ENCODE measurements around the gene RNF186. TPM values are rescaled to one million over a fixed set of nuclear protein-coding genes. Genes with fewer than 3 reads are reported as not detected.

Gene RNF186
- polyA plus RNA-seq, 1 experiment, result not detected

DNA sequence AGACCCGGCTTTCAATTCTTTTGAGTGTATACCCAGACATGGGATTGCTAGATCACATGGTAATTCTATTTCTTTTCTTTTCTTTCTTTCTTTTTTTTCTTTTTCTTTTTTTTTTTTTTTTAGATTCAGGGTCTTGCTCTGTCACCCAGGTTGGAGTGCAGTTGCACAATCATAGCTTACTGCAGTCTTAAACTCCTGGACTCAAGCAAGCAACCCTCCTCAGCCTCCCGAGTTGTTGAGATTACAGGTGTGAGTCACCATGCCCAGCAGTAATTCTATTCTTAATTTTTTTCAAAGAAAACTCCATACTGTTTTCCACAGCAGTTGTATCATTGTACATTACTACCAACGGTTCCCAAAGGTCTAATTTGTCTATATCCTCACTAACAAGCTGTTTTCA is 13.5 kb upstream of the RNF186 start:
- TF ChIP-seq, protein P1, sequence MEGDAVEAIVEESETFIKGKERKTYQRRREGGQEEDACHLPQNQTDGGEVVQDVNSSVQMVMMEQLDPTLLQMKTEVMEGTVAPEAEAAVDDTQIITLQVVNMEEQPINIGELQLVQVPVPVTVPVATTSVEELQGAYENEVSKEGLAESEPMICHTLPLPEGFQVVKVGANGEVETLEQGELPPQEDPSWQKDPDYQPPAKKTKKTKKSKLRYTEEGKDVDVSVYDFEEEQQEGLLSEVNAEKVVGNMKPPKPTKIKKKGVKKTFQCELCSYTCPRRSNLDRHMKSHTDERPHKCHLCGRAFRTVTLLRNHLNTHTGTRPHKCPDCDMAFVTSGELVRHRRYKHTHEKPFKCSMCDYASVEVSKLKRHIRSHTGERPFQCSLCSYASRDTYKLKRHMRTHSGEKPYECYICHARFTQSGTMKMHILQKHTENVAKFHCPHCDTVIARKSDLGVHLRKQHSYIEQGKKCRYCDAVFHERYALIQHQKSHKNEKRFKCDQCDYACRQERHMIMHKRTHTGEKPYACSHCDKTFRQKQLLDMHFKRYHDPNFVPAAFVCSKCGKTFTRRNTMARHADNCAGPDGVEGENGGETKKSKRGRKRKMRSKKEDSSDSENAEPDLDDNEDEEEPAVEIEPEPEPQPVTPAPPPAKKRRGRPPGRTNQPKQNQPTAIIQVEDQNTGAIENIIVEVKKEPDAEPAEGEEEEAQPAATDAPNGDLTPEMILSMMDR (IDR thresholded peaks at IDR 0.05; ENCODE audit: insufficient read depth, low read depth, low read length), result no peak
- no peaks in the 10 kb centered on the region for H3K36me3 ChIP-seq (ENCODE audit: control insufficient read depth, insufficient read depth, low read length)
- POLR2A ChIA-PET, result no interaction called here
- no peak for DNase-seq (ENCODE audit: low read depth)
- CTCF ChIA-PET, result interaction anchor here (0.6 kb wide), 1 partner anchor 392 kb away, joined by 3 read pairs; no protein-coding TSS in a partner anchor
- H3K27me3 ChIP-seq (ENCODE audit: control insufficient read depth, insufficient read depth, low read length), result 0 out of 2 replicates have a peak, but pooled peaks cover 3% of the 10 kb centered on the region
- H3K4me3 ChIP-seq (ENCODE audit: low read depth, low read length), result no peak overlapping the region

DNA sequence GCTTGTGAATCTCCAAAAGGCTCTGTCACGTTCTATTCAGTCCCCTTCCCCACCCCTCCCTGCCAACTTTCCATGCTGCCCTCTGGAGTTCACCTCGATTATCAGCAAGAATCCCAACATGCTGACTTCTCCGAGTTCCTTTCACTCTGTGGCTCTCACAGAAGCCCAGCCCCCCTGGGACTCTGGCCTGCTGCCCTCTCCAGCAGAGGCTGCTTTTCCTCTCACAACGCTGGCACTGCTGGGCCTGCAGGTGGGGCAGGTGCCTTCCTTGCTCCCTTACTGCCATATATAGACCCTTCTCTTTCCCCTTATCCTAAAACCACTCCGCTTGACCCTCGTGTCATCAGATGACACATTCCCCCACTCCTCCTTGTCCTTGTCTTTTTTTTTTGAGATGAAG is 10.2 kb upstream of the RNF186 start:
- Histone ChIP-seq H3K4me3 (ENCODE audit: low read depth, low read length) (no peak overlapping the region), H3K27me3 (ENCODE audit: control insufficient read depth, insufficient read depth, low read length) (0 out of 2 replicates have a peak, but pooled peaks cover 3% of the 10 kb centered on the region), H3K36me3 (ENCODE audit: control insufficient read depth, insufficient read depth, low read length) (no peaks in the 10 kb centered on the region)
- ChIA-PET CTCF (no interaction called here), POLR2A (no interaction called here)
- DNase-seq (ENCODE audit: low read depth), result no peak
- TF ChIP-seq, protein P1 (IDR thresholded peaks at IDR 0.05; ENCODE audit: insufficient read depth, low read depth, low read length), result no peak

DNA sequence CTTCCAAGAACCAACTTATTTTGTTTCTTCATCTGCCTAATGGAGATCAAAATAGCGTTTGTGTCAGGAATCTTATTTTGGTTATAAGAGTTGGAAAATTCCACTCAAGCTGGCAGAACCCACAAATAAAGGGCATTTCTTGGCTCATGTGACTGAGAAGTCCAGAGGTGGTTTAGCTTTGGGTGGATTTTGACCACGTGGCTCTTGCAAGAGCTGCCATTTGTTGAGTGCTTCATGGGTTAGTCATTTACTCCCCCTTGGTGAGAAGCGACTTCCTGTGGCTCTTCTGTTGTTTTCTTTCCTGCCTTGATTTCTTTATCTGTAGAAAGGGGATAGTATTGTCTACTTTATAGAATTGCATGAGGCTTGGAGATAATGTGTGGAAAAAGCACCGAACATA is 9.5 kb upstream of the RNF186 start:
- Histone ChIP-seq H3K4me3 (ENCODE audit: low read depth, low read length) (no peak overlapping the region), H3K36me3 (ENCODE audit: control insufficient read depth, insufficient read depth, low read length) (no peaks in the 10 kb centered on the region), H3K27me3 (ENCODE audit: control insufficient read depth, insufficient read depth, low read length) (0 out of 2 replicates have a peak, but pooled peaks cover 3% of the 10 kb centered on the region)
- ChIA-PET POLR2A (no interaction called here), CTCF (interaction anchor here (1.3 to 1.4 kb wide), 2 partner anchors 10 to 22 kb away, joined by 3 read pairs; partner anchors contain the start of gene RNF186)
- DNase-seq (ENCODE audit: low read depth), result no peak
- TF ChIP-seq, protein P1 (IDR thresholded peaks at IDR 0.05; ENCODE audit: insufficient read depth, low read depth, low read length), result no peak

DNA sequence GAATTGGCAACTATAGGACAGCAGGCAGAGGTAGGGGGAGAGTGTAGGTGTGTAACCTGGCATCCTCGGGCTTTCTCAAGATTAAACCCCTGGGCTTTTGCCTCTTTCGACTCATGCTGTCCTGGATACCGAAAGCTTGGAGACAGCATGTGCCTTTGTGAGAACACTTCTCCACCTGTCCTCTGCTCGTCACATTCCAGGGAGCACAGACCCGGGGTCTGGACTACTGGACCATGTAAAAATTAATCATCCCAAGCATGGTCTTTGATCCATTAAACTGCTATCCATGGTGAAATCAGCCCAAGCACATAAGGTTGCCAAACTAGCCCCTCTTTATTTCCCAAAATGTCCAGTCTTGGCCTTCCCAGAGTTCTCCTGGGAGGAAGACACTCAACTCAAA is 9.0 kb upstream of the RNF186 start:
- ChIA-PET CTCF (interaction anchor here (1.3 to 1.4 kb wide), 2 partner anchors 9 to 22 kb away, joined by 3 read pairs; partner anchors contain the start of gene RNF186), POLR2A (no interaction called here)
- no peak overlapping the region for H3K4me3 ChIP-seq (ENCODE audit: low read depth, low read length)
- H3K27me3 ChIP-seq (ENCODE audit: control insufficient read depth, insufficient read depth, low read length), result 0 out of 2 replicates have a peak, but pooled peaks cover 3% of the 10 kb centered on the region
- H3K36me3 ChIP-seq (ENCODE audit: control insufficient read depth, insufficient read depth, low read length), result no peaks in the 10 kb centered on the region
- TF ChIP-seq, protein P1 (IDR thresholded peaks at IDR 0.05; ENCODE audit: insufficient read depth, low read depth, low read length), result no peak
- no peak for DNase-seq (ENCODE audit: low read depth)

DNA sequence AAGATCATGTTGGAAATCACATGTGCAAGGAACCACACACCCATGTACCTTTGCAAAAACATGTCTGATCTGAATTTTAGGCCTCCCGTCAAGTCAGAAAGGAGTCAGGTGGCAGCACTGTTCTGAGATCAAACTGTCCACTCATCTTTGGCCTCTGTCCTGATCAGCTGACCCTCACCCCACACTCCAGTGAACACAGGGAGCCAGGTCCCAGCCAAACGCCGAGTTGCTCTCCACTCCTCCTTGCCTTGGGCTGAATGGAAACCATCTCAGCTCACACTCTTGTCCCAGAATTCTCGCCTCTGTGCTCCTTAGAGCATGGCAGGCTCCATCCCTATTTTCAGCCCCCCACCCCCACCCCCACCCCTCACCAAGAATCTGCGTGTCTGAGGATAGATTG is 4.6 kb upstream of the RNF186 start:
- TF ChIP-seq, protein P1 (IDR thresholded peaks at IDR 0.05; ENCODE audit: insufficient read depth, low read depth, low read length), result no peak
- ChIA-PET POLR2A (no interaction called here), CTCF (interaction anchor here (1.1 to 1.3 kb wide), 2 partner anchors 27 to 104 kb away, joined by 3 read pairs; no protein-coding TSS in a partner anchor)
- no peaks in the 10 kb centered on the region for H3K27me3 ChIP-seq (ENCODE audit: control insufficient read depth, insufficient read depth, low read length)
- H3K4me3 ChIP-seq (ENCODE audit: low read depth, low read length), result no peak overlapping the region
- no peak for DNase-seq (ENCODE audit: low read depth)
- no peaks in the 10 kb centered on the region for H3K36me3 ChIP-seq (ENCODE audit: control insufficient read depth, insufficient read depth, low read length)

Measured in BJ (cell line).